ENCODE results near the gene C10orf67. TPM values are rescaled to one million over a fixed set of nuclear protein-coding genes. Genes with fewer than 3 reads are reported as not detected.
"Not testable (repeated sequence)": the region's sequence is repeated elsewhere in the genome, so short reads cannot be mapped to it uniquely, and the experiment has no call there.

C10orf67 gene
- not detected for total RNA-seq
- polyA plus RNA-seq: not detected

DNA sequence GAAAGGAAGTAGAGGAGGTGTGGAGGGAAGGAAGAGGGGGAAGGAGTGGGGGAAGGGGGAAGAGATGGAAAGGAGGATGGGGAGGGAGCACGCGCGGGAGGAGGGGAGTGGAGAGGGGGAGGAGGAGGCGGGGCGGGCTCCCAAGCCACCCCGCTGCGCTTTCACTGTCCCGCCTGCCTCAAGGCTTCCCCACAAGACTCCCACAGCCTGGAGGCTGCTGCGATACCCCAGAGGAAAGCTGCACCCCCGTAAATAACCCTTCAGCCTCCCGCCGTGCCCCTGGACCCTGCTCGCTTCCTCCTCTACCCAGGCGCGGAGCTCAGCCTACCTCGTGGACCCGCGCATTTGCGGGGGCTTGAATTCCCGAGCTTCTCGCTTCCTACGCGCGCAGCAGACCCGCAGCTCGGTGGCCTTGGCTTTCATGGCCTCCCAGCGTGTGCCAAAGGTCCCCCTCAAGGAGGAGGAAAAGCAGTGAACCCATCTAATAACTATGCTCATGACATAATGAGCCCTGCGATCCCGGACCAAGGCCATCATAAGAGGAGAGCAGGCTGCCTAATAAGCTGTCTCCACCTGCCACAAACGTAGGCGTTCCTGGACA is at the start of gene C10orf67:
Gene C10orf67 (minus strand): TSS at position 557 of the 601 bp plus-strand sequence. CDS start 23 bp downstream, at position 534.
- no peak for DNase-seq (ENCODE audit: extremely low spot score)
- peak within 1 kb of the TSS; percentile 64 for H3K4me3 ChIP-seq (ENCODE audit: low read depth, low read length)
- WGBS: 1% methylated on average over 31 of the region's 31 CpGs
- no peaks in the 10 kb centered on the region for H3K4me1 ChIP-seq (ENCODE audit: insufficient read depth)
- no peaks in the 10 kb centered on the region for H3K36me3 ChIP-seq (ENCODE audit: insufficient read depth)
- no peak within 1 kb of the TSS for H3K27ac ChIP-seq (ENCODE audit: low read depth)

DNA sequence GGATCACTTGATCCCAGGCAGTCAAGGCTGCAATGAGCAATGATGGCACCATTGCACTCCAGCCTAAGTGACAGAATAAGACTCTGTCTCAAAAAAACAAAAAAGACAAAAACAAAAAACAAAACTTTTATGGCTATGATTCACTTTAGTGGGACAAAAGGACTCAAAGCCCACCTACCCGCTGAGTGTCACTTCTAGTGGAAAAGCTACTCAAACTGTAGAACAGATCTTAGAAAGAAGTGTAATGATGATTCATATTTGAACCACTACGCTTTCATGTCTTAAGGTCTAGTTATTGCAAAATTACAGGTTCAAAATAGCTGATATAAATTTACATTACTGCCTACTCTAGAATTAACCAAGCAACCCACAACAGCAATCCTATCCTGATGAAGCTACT is 47.2 kb upstream of the C10orf67 start:
- DNase-seq (ENCODE audit: extremely low spot score): no peak
- Histone ChIP-seq H3K27ac (ENCODE audit: low read depth) (no peak overlapping the region), H3K36me3 (ENCODE audit: insufficient read depth) (no peaks in the 10 kb centered on the region), H3K4me1 (ENCODE audit: insufficient read depth) (no peaks in the 10 kb centered on the region), H3K4me3 (ENCODE audit: low read depth, low read length) (no peak overlapping the region)
- 94% methylated on average over 2 of the region's 2 CpGs for WGBS

DNA sequence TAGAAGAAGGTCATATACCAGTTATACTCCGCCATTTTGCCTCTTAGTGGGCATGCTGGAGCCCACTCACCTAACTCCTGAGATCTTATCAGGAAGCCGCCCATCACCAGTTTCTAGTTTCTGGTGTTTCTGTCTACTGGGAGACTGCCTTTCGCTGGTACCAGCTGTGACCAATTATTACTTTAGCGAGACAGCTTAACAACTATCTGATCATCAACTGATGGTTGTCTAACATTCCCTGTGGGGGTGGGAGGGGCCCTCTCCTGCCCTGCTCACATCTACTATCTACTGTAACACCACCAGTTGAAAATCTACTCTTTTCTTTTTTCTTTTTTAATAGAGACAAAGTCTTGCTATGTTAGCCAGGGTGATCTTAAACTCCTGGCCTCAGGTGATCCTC is 46.2 kb upstream of the C10orf67 start:
- no peak for DNase-seq (ENCODE audit: extremely low spot score)
- no peak overlapping the region for H3K4me3 ChIP-seq (ENCODE audit: low read depth, low read length)
- H3K36me3 ChIP-seq (ENCODE audit: insufficient read depth): no peaks in the 10 kb centered on the region
- 75% methylated on average over 4 of the region's 4 CpGs for WGBS
- no peaks in the 10 kb centered on the region for H3K4me1 ChIP-seq (ENCODE audit: insufficient read depth)
- no peak overlapping the region for H3K27ac ChIP-seq (ENCODE audit: low read depth)

DNA sequence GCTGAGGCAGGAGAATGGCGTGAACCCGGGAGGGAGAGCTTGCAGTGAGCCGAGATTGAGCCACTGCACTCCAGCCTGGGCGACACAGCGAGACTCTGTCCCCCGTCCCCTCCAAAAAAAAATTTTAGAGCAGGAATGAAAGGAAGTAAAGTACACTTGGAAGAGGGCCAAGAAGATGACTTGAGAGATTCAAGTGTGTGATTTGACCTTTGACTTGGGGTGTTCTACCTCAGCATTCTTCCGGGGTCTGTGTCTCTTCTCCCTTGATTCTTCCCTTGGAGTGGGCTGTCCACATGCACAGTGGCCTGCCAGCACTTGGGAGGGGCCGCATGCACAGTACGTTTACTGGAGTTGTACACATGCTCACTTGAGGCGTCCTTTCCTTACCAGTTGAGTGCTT is 45.8 kb upstream of the C10orf67 start:
- not testable (repeated sequence) for H3K4me3 ChIP-seq (ENCODE audit: low read depth, low read length); H3K36me3 ChIP-seq (ENCODE audit: insufficient read depth); H3K4me1 ChIP-seq (ENCODE audit: insufficient read depth); H3K27ac ChIP-seq (ENCODE audit: low read depth); DNase-seq (ENCODE audit: extremely low spot score)
- 86% methylated on average over 10 of the region's 10 CpGs for WGBS

DNA sequence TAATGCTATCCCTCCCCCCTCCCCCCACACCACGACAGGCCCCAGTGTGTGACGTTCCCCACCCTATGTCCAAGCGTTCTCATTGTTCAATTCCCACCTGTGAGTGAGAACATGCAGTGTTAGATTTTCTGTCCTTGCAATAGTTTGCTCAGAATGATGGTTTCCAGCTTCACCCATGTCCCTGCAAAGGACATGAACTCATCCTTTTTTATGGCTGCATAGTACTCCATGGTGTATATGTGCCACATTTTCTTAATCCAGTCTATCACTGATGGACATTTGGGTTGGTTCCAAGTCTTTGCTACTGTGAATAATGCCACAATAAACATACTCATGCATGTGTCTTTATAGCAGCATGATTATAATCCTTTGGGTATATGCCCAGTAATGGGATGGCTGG is 42.9 kb upstream of the C10orf67 start:
- not testable (repeated sequence) for H3K4me3 ChIP-seq (ENCODE audit: low read depth, low read length); H3K27ac ChIP-seq (ENCODE audit: low read depth); DNase-seq (ENCODE audit: extremely low spot score); H3K4me1 ChIP-seq (ENCODE audit: insufficient read depth); H3K36me3 ChIP-seq (ENCODE audit: insufficient read depth)
- 93% methylated on average over 3 of the region's 3 CpGs for WGBS

DNA sequence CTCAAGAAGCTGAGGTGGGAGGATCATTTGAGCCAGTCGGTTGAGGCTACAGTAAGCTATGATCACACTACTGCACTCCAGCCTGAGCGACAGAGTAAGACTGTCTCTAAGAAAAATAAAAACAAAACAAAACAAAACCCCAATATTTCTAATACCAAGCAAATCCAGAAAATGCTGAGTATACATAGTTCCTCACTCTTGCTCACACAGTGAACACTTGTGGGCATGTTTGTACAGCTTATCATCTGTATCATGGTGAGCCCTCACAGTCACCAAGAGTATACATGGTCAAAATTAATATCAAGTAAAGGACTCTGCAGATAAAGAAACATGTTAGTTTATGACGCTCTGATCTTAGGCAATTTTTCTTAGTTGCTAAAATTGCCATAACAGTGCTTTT is 41.5 kb upstream of the C10orf67 start:
- WGBS: 91% methylated on average over 3 of the region's 3 CpGs
- Histone ChIP-seq H3K4me1 (ENCODE audit: insufficient read depth) (no peaks in the 10 kb centered on the region), H3K4me3 (ENCODE audit: low read depth, low read length) (no peak overlapping the region), H3K27ac (ENCODE audit: low read depth) (no peak overlapping the region), H3K36me3 (ENCODE audit: insufficient read depth) (no peaks in the 10 kb centered on the region)
- DNase-seq (ENCODE audit: extremely low spot score): no peak

DNA sequence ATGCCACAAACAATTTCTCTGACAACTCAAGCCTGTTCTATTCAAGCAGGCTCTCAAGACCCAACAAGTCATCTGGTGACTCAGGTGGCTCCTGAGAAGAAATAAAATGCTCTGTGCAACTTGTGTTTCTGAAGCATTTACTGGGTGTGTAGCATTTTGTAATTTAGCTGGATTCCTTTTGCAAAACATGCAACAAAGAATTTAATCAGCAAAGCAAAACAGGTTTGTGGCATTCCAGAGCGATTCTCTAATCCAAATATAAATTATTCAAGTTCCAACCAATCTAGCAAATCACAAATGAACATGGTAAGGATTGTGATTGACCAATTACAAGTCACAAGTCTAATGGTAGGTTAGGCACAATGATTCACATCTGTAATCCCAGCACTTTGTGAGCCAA is 39.8 kb upstream of the C10orf67 start:
- H3K27ac ChIP-seq (ENCODE audit: low read depth): no peak overlapping the region
- 61% methylated on average over 1 of the region's 1 CpG for WGBS

DNA sequence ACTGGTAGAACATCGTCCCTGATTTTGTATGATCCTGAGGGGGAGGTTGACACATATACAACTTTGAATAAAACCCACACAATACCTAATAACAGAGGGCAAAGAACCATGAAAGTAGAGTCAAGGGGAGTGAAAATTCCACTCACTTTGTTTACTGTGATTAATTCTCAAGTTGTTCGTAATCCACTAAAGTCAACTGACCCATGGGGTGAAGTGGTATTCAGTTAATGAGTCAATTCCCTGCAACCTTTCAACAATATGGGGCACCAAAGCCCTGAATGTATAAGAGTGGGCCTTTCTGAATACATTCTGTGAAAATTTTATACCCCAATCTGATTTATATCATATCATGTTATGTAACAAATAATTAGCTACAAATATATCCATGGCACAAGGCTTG is 39.0 kb upstream of the C10orf67 start:
- no peak for DNase-seq (ENCODE audit: extremely low spot score)
- Histone ChIP-seq H3K27ac (ENCODE audit: low read depth) (no peak overlapping the region), H3K4me1 (ENCODE audit: insufficient read depth) (no peaks in the 10 kb centered on the region), H3K36me3 (ENCODE audit: insufficient read depth) (no peaks in the 10 kb centered on the region), H3K4me3 (ENCODE audit: low read depth, low read length) (no peak overlapping the region)
- 87% methylated on average over 2 of the region's 2 CpGs for WGBS

More for the DNA sequence above, 39.8 kb upstream of the C10orf67 start:
- Histone ChIP-seq H3K4me3 (ENCODE audit: low read depth, low read length) (no peak overlapping the region), H3K4me1 (ENCODE audit: insufficient read depth) (no peaks in the 10 kb centered on the region), H3K36me3 (ENCODE audit: insufficient read depth) (no peaks in the 10 kb centered on the region)
- DNase-seq (ENCODE audit: extremely low spot score): no peak

DNA sequence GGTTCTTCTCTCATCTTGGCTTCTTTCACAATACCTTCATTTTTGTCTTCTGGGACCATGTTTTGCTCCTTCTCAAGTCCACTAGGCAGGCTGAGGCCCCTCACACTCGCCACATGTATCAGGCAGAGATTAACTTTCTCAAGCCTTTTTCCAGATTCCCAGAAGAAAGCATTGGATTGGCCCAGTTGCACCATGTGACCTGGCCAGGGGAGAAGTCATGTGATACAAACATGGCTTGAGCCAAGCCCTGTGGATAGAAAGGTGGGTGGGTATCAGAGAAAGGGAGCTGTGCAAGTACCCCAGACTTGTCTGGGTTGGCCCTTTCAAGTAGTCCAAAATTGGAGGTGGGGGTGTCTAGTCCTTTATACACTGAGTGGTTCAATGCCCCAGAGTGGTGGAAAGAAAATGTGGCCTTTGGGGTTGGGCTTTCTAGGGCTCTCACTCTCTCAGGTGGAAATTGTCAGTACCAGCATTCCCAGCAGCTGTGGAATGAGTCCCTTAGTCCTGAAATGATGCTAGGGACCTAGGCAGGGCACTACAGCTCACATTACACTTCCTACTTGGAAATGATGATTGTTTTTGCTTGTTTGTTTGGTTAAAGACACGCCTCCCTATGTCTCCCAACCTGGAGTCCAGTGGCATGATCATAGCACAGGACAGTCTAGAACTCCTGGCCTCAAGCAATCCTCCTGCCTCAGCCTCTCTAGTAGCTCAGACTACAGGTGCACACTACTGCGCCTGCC is 36.9 kb upstream of the C10orf67 start:
- WGBS: 80% methylated on average over 3 of the region's 3 CpGs
- H3K27ac ChIP-seq (ENCODE audit: low read depth): no peak overlapping the region
- no peak for DNase-seq (ENCODE audit: extremely low spot score)
- H3K4me3 ChIP-seq (ENCODE audit: low read depth, low read length): no peak overlapping the region
- H3K36me3 ChIP-seq (ENCODE audit: insufficient read depth): no peaks in the 10 kb centered on the region
- no peaks in the 10 kb centered on the region for H3K4me1 ChIP-seq (ENCODE audit: insufficient read depth)

DNA sequence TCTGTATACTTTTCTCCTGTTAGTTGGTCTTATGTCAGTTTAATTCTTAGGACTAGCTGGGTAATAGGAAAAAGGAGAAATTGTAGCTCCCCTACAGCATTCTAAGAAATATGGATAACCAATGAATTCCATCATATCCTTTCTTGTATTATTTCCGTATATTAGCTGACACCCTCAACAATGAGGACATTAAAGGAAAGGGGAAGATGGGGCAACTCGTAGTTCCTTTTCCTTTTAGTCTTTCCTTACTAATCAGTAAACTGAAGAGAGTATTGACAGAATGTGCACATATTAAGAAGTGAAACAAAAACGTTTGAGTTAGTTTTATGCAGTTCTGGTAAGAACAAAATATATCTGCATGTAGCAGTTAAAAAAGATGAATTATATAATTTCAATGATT is 35.1 kb upstream of the C10orf67 start:
- DNase-seq (ENCODE audit: extremely low spot score): no peak
- no peak overlapping the region for H3K4me3 ChIP-seq (ENCODE audit: low read depth, low read length)
- H3K27ac ChIP-seq (ENCODE audit: low read depth): no peak overlapping the region
- 65% methylated on average over 3 of the region's 3 CpGs for WGBS
- H3K36me3 ChIP-seq (ENCODE audit: insufficient read depth): no peaks in the 10 kb centered on the region
- no peaks in the 10 kb centered on the region for H3K4me1 ChIP-seq (ENCODE audit: insufficient read depth)

DNA sequence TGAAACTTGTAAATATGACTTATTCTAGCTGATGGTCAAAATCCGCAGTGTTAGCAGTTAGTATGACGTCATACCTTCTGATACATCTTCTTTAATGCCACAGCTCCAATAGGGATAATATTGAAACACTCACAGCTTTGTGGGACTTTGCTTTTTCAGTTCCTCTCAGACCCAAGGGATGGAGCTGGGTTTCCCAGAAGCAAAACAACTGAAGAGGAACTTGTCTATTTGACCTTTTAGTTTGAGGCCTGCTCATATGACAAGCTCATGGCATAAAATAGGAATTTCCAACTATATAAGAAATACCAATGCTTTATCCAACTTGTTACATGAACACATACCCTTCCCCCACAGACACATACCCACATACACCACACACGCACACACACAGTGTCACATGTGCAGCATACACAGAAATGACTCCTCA is 31.6 kb upstream of the C10orf67 start:
- Histone ChIP-seq H3K4me1 (ENCODE audit: insufficient read depth) (no peaks in the 10 kb centered on the region), H3K36me3 (ENCODE audit: insufficient read depth) (no peaks in the 10 kb centered on the region), H3K4me3 (ENCODE audit: low read depth, low read length) (no peak overlapping the region), H3K27ac (ENCODE audit: low read depth) (no peak overlapping the region)
- no peak for DNase-seq (ENCODE audit: extremely low spot score)
- 88% methylated on average over 3 of the region's 3 CpGs for WGBS

DNA sequence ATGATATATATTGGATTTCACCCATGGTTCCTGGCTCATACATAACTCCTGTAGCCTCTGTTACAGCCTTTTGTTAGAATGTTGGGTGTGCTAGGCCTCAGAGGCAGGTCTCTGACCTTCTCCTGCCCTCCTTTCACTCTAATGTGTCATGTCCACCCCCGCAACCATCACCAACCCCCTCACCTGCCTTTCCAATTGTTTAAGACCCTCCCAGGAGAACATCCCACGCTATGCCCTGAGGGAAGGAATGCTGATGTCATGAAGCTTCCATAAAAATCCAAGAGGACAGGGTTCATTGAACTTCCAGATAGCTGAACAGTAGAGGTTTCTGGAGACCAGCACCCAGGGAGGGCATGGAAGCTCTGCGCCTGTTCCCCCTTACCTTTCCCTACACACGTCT is 30.8 kb upstream of the C10orf67 start:
- WGBS: 89% methylated on average over 4 of the region's 4 CpGs

DNA sequence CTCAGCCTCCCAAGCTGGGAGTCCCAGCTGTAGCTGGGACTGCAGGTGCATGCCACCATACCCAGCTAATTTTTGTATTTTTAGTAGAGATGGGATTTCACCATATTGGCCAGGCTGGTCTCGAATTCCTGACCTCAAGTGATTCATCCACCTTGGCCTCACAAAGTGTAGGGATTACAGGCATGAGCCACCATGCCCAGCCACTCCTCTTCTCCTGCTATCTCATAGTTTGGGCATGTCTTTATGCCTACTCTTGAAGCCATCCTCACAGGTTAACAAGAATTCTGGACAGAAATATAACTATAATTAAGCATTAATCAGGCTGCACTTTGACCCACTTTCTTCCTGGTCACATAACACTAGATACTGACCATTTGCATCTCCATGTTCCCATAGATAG is 28.6 kb upstream of the C10orf67 start:
- 43% methylated on average over 1 of the region's 1 CpG for WGBS
- H3K36me3 ChIP-seq (ENCODE audit: insufficient read depth): no peaks in the 10 kb centered on the region
- H3K4me3 ChIP-seq (ENCODE audit: low read depth, low read length): no peak overlapping the region
- no peak overlapping the region for H3K27ac ChIP-seq (ENCODE audit: low read depth)
- no peak for DNase-seq (ENCODE audit: extremely low spot score)
- peaks cover 1% of the 10 kb centered on the region for H3K4me1 ChIP-seq (ENCODE audit: insufficient read depth)

More for the DNA sequence above, 30.8 kb upstream of the C10orf67 start:
- no peak overlapping the region for H3K27ac ChIP-seq (ENCODE audit: low read depth)
- DNase-seq (ENCODE audit: extremely low spot score): no peak
- no peak overlapping the region for H3K4me3 ChIP-seq (ENCODE audit: low read depth, low read length)
- no peaks in the 10 kb centered on the region for H3K4me1 ChIP-seq (ENCODE audit: insufficient read depth)
- H3K36me3 ChIP-seq (ENCODE audit: insufficient read depth): no peaks in the 10 kb centered on the region

DNA sequence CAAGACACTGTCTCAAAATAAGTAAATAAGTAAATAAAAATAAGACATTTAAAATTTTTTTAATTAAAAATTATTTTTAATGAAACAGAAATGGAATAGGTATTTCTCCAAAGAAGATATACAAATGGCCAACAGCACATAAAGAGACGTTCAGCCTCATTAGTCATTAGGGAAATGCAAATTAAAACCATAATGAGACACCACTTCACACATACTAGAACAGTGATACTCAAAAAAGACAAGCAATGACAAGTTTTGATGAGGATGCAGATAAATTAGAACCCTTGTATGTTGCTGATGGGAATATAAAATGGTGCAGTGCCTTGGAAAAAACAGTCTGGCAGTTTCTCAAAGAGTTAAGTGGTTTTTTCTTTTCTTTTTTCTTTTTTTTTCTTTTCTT is 26.5 kb upstream of the C10orf67 start:
- 86% methylated on average over 1 of the region's 1 CpG for WGBS
- DNase-seq (ENCODE audit: extremely low spot score): no peak
- Histone ChIP-seq H3K27ac (ENCODE audit: low read depth) (no peak overlapping the region), H3K4me3 (ENCODE audit: low read depth, low read length) (no peak overlapping the region), H3K4me1 (ENCODE audit: insufficient read depth) (peaks cover 1% of the 10 kb centered on the region), H3K36me3 (ENCODE audit: insufficient read depth) (no peaks in the 10 kb centered on the region)

All from urinary bladder (tissue), 4 donors.